Kidney epithelial cell (primary cell): Measurements from ENCODE around the gene CCN5. TPM values are rescaled to one million over a fixed set of nuclear protein-coding genes. Genes with fewer than 3 reads are reported as not detected.

Experiments
- DNase-seq: peaks from one replicate; pipeline ENCODE4 v3.0.0-alpha.2; 2010; ENCODE audit warnings: low read depth
- H3K27me3 ChIP-seq: 2 replicates; pipeline ENCODE4 v1.6.0; 2011; ENCODE audit warnings: low read length; ENCODE audit not compliant: control insufficient read depth, insufficient read depth
- H3K36me3 ChIP-seq: 2 replicates; pipeline ENCODE4 v1.5.1; 2011; ENCODE audit warnings: low read length; ENCODE audit not compliant: control insufficient read depth, insufficient read depth
- H3K4me3 ChIP-seq: 2 replicates; pipeline ENCODE4 v1.5.1; 2011; ENCODE audit warnings: low read depth, mild to moderate bottlenecking, control low read depth, low read length
- total RNA-seq: library from RNA; depleted of rRNA; stranded (reverse); fragments of >200 nt; gene quantifications from 2 replicates; pipeline ENCODE4 v1.2.3, GENCODE V29; 2015
- TF ChIP-seq, protein P1 (sequence below): IDR thresholded peaks from 2 replicates; pipeline ENCODE4 v1.5.1; 2011; ENCODE audit warnings: mild to moderate bottlenecking, moderate library complexity, low read length, control low read depth, inconsistent platforms; ENCODE audit not compliant: insufficient read depth, poor library complexity, severe bottlenecking

Gene CCN5
- total RNA-seq, 1 donor from 2014 or later, result not detected

DNA sequence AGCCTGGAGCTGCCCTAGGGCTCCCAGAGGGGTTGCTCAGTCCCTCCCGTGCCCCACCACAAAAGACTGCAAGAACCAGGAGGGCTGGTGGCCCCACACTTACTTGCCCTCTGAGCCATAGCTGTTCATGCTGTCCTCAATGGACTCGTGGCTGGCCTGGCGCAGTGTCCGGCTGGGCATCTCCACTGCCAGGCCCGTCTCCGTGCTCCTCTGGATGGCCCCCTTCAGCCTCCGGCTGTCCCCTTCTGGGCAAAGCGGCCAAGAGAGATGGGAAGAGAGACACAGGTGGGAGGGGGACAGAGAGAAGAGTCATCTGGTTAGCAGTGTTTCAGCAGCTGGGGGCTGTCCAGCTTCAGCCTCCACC lies 56.0 kb downstream of the CCN5 start:
- H3K27me3 ChIP-seq, result peaks cover 14% of the 10 kb centered on the region
- TF ChIP-seq, protein P1, sequence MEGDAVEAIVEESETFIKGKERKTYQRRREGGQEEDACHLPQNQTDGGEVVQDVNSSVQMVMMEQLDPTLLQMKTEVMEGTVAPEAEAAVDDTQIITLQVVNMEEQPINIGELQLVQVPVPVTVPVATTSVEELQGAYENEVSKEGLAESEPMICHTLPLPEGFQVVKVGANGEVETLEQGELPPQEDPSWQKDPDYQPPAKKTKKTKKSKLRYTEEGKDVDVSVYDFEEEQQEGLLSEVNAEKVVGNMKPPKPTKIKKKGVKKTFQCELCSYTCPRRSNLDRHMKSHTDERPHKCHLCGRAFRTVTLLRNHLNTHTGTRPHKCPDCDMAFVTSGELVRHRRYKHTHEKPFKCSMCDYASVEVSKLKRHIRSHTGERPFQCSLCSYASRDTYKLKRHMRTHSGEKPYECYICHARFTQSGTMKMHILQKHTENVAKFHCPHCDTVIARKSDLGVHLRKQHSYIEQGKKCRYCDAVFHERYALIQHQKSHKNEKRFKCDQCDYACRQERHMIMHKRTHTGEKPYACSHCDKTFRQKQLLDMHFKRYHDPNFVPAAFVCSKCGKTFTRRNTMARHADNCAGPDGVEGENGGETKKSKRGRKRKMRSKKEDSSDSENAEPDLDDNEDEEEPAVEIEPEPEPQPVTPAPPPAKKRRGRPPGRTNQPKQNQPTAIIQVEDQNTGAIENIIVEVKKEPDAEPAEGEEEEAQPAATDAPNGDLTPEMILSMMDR, result no peak
- H3K4me3 ChIP-seq, result no peak overlapping the region
- no peak for DNase-seq
- no peaks in the 10 kb centered on the region for H3K36me3 ChIP-seq

DNA sequence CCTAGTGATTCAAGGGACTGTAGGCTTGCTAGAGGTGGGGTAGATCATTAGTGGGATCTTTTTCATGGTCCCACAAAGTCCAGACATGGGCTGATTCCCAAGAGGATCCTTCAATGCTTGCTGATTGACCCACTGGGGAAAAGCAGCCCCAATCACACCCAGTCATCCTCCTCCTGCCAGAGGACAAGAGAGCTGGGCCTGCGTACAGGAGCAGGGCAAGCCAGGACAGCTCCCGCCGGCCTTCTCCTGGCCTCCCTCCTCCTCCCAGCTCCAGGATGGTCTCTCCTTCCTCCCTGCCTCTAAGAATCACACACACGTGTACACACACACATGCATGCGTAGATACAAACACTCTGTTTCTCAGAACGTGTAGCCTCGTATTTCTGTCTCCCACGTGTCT lies 57.5 kb downstream of the CCN5 start:
- Histone ChIP-seq H3K4me3 (no peak overlapping the region), H3K27me3 (peaks cover 14% of the 10 kb centered on the region), H3K36me3 (no peaks in the 10 kb centered on the region)
- DNase-seq, result no peak
- TF ChIP-seq, protein P1, result no peak

DNA sequence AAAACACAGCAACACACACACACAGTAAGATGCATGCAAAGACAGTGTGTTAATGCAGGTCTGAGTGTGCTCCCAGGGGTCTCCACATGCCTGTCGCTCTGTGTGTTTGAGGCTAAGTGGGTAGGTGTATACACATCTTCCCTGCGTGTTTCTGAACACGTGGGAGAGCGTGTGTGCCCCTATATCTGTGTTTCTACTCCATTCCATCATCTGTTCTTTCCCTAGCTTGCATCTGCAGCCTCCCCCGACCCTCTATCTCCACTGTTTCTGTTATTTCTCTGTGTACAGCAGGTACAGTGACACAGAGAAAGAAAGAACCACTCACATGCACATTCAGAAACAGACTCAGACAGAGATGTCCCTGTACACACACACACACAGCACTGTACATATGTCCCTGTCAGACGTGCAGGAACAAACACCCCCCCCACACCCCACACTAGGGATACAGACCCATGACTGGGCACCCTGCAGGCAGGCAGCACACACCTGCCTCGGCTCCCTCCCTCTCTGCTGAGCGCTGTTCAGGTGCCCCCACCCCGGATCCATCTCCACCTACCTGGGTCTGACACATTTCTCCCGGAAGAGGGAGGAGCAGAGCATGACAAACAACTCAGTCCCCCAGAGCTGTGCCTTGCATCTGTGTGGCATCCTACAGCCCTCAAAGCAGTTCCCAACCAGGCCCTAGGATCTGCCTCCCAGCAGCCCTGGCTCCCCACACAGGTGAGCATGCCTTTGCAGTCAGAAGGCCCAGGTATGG lies 58.1 kb downstream of the CCN5 start:
- no peak for DNase-seq
- Histone ChIP-seq H3K4me3 (no peak overlapping the region), H3K36me3 (no peaks in the 10 kb centered on the region), H3K27me3 (peaks cover 11% of the 10 kb centered on the region)
- TF ChIP-seq, protein P1, result no peak

DNA sequence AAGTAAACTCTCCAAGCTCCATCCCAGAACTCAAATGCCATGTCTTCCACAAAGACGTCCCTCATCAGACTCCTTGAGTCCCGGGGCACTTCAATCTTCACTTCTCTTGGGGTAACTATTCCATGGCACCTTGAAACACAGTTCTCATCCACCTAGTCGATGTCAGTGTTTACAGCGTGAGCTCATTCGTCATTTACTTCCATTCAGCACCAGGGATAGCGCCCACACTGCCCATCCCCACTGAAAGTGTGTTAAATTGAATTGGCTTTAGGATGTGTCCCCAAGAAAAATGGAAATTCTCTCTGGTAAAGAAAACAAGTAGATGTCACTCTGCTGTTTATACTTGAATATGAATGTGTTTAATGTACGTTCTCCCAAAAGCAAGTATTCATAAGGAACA lies 61.8 kb downstream of the CCN5 start:
- TF ChIP-seq, protein P1, result no peak
- no peak for DNase-seq
- H3K27me3 ChIP-seq, result no peaks in the 10 kb centered on the region
- H3K4me3 ChIP-seq, result no peak overlapping the region
- H3K36me3 ChIP-seq, result no peaks in the 10 kb centered on the region

Other genes starting within 250 kb of the CCN5 start
- 15.4 and 25.1 TPM in 2 replicates for gene TTPAL, start 239.5 kb upstream of the CCN5 start, total RNA-seq
- gene SERINC3, start 193.3 kb upstream of the CCN5 start, total RNA-seq, result 80.5 and 92.5 TPM in 2 replicates
- 71.0 and 74.1 TPM in 2 replicates for gene PKIG, start 132.8 kb upstream of the CCN5 start, total RNA-seq
- 18.1 and 19.2 TPM in 2 replicates for gene ADA, start 63.7 kb upstream of the CCN5 start, total RNA-seq
- 2.5 and 2.8 TPM in 2 replicates for gene KCNK15, start 30.5 kb downstream of the CCN5 start, total RNA-seq
- gene RIMS4, start 95.2 kb downstream of the CCN5 start, total RNA-seq, result not detected in 2 replicates
- 165 and 179 TPM in 2 replicates for gene YWHAB, start 170.3 kb downstream of the CCN5 start, total RNA-seq
- 15.7 and 27.2 TPM in 2 replicates for gene PABPC1L, start 194.7 kb downstream of the CCN5 start, total RNA-seq
- gene TOMM34, start 245.0 kb downstream of the CCN5 start, total RNA-seq, result 62.3 and 72.9 TPM in 2 replicates